HG03045 (cell line): Measurements from ENCODE around the gene MAGOH.
"Not testable (repeated sequence)": the region's sequence is repeated elsewhere in the genome, so short reads cannot be mapped to it uniquely, and the experiment has no call there.

ENCODE experiments used
- ATAC-seq: cut with Tn5 transposase; IDR thresholded peaks from one replicate; pipeline ENCODE4 v1.9.1; 2021; ENCODE audit warnings: mild to moderate bottlenecking, moderate library complexity; ENCODE audit not compliant: unreplicated experiment

MAGOH gene

GRCh38 chr1:53190210-53190611, 48.1 kb downstream of the MAGOH start:
- no peak for ATAC-seq

DNA sequence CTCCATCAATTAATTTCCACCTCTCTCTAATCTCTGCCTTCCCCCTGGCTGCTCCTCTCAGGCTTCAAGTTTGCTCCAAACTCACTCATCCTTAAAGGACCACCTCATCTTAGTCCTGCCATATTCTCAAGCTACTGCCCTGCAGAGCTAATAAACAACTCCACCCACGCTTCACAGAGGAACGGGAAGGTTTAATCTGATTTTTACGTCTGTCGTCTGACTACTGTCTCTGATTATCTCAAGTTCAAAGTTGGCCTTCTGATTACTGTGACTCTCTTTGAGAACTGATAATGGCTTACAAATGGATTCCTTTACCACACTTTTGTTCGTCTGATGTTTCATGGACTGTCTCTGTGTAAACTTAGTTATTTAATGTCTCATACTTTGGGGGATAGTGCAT, 49.3 kb downstream of the MAGOH start:
- no peak for ATAC-seq

DNA sequence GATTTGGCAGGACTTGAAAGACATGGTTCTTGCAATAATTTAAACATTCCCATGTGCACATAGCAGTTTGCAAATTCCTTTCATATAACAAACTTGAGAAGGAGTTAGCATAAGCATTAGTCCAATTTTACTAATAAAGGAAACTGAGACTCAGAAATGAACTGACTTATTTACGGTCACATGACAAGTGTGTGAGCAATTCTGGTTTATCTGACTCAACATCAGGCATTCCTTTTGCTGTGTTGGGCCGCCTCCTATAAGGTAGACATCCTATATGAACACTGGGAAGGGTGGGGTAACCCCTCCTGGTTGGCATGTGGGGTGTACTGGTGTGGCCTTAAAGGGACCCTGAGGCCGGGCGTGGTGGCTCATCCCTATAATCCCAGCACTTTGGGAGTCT, 50.2 kb downstream of the MAGOH start:
- no peak for ATAC-seq

DNA sequence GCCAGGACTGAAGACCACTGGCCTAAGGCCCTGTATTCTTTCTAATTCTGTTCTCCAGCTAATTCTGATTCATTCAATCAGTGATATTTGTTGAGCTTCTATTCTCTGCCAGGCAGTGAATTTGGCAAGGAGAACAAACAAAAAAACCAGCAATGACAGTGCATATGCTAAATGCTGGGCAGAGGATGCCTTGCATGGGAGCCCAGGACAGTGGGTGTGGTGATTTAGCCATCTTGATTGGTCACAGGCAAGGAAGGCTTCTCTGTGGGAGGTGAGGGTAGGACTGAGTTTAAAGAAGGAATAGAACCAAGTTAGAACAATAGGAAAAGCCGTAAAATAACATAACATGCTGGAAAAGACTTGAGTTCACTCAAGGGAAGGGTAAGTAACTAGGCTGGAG, 50.9 kb downstream of the MAGOH start:
- ATAC-seq, result no peak

GRCh38 chr1:53186533-53186932, 51.8 kb downstream of the MAGOH start:
- ATAC-seq, result no peak

- not testable (repeated sequence) for ATAC-seq
These were observed 52.4 kb downstream of the MAGOH start for GRCh38 chr1:53185955-53186297.

GRCh38 chr1:53183095-53183990, 55.0 kb downstream of the MAGOH start:
- ATAC-seq, result no peak

DNA sequence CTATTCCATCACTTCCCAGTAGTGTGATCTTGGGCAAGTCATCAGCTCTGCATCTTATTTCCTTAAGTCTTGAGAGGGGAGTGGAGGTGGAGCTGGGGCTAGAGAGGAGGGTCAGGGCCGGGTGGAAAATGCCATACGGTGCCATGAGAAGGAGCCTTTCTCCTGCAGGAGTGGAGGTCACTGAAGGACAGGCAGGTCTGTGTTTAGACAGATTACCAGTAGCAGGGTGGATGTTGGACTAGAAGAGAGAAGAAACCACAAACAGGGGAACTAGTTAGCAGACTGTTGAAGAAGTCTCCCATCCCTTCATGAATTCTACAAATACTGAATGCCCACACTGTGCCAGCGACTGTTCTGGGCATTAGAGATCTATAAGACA, 55.6 kb downstream of the MAGOH start:
- ATAC-seq, result no peak

DNA sequence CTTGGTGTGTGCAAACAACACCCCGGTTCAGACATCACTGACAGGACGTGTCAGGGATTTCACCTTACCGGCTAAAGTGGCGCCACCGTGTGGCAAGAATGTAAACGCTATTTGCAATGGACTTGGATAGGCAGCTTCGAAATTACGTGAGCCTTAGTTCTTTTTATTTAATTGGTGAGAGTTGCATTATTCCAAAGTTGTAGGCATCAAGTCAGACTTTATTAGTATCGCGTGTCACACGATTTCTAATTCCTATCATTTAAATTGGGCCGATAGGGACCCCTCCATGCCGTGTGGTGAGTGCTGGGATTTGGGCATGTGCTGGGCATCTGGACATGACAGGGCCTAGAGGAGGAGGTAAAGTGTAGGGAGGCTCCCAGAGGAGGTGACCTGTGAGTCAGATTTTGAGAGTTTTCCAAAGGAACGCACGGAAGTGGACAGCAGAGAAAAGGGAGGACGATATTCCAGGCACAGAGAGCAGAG, 56.2 kb downstream of the MAGOH start:
- ATAC-seq, result no peak

- no peak for ATAC-seq
These were observed 57.4 kb downstream of the MAGOH start for GRCh38 chr1:53180951-53181350.

DNA sequence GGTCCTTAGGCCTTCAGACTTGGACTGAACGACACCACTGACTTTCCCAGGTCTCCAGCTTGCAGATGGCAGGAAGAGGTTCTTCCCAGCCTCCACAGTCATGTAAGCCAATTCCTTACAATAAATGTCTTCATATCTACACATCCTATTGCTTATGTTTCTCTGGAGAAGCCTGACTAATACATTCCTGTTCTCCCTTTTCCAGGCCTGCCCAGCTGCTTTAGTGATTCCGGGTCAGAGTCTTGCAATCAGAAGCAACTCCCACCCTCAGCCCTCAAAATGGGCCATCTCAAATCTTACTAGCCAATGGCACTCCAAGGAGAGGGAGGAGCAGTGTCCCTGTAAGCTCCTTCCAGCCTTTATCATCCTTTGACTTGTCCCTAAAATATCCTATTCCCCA, 58.1 kb downstream of the MAGOH start:
- ATAC-seq, result no peak
